Transverse colon (tissue), 3 donors: ENCODE results near the gene FDPS.

Experiments used
- CTCF ChIP-seq, 5 experiments: fragments of 200-600 bp in 3 of 5; fragments of 450-650 bp in 2 of 5; sonication (generic) in 3 of 5; IDR thresholded peaks; 1 replicate in 2 of 5; 2 replicates in 3 of 5; pipeline ENCODE4 v1.5.1; 2016 to 2017; ENCODE audit warnings: antibody characterized with exemption in 5 of 5, inconsistent platforms in 3 of 5, mild to moderate bottlenecking in 2 of 5, moderate library complexity in 1 of 5
- POLR2A ChIP-seq: fragments of 450-650 bp; IDR thresholded peaks from one replicate; pipeline ENCODE4 v1.6.1; 2016; ENCODE audit warnings: antibody characterized with exemption, mild to moderate bottlenecking, moderate library complexity

- TF ChIP-seq POLR2A (no peak), CTCF (IDR thresholded peaks at IDR 0.05) (no peak)
Observed at GRCh38 chr1:155282488-155283091, 26.1 kb upstream of the FDPS start.
